Lower leg skin (tissue), 3 donors: ENCODE results near the gene ATP2B2.

ENCODE experiments used
- POLR2A ChIP-seq, 2 donors: fragments of 450-650 bp; IDR thresholded peaks; one replicate each; pipeline ENCODE4 v1.6.1; 2016 to 2017; ENCODE audit warnings: antibody characterized with exemption in 2 of 2, mild to moderate bottlenecking in 1 of 2, moderate library complexity in 1 of 2
- TF ChIP-seq, protein P1 (sequence below), 3 donors: fragments of 450-650 bp; IDR thresholded peaks; one replicate each; pipeline ENCODE4 v1.5.1; 2016; ENCODE audit warnings: antibody characterized with exemption in 3 of 3, mild to moderate bottlenecking in 3 of 3, moderate library complexity in 2 of 3

DNA sequence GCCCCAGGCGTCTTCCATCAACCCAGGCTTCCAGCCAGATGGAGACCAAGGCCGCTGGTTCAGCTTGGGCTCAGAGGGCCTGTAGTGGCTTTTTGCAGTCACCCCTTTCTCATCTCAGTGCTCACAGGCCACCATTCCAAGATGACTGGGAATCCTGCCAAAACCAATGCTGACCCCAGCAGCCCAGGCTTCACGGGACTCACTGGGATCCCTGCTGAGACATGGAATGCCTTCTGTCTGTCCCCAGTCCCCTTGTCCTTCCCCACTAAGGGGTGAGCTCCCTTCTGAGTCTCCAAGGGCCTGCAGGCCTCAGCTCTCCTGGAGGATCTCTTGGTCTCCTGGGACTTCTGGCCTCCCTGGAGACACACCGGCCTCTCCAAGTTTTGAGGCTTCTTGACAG, 107.0 kb downstream of the ATP2B2 start:
- TF ChIP-seq, protein P1, sequence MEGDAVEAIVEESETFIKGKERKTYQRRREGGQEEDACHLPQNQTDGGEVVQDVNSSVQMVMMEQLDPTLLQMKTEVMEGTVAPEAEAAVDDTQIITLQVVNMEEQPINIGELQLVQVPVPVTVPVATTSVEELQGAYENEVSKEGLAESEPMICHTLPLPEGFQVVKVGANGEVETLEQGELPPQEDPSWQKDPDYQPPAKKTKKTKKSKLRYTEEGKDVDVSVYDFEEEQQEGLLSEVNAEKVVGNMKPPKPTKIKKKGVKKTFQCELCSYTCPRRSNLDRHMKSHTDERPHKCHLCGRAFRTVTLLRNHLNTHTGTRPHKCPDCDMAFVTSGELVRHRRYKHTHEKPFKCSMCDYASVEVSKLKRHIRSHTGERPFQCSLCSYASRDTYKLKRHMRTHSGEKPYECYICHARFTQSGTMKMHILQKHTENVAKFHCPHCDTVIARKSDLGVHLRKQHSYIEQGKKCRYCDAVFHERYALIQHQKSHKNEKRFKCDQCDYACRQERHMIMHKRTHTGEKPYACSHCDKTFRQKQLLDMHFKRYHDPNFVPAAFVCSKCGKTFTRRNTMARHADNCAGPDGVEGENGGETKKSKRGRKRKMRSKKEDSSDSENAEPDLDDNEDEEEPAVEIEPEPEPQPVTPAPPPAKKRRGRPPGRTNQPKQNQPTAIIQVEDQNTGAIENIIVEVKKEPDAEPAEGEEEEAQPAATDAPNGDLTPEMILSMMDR (IDR thresholded peaks at IDR 0.05), result no peak
- TF ChIP-seq POLR2A (IDR thresholded peaks at IDR 0.05), result no peak
